K562 (cell line): ENCODE measurements around the gene RFC2. TPM values are rescaled to one million over a fixed set of nuclear protein-coding genes. Genes with fewer than 3 reads are reported as not detected.

Source experiments
- ATAC-seq: fragments of 200-7000 bp; cut with Tn5 transposase; 3 replicates; pipeline ENCODE4 v1.9.1; 2020; ENCODE audit warnings: moderate library complexity
- BruUV-seq: library from RNA; stranded (reverse); fragments of 400-500 nt; replicated peaks from 2 replicates; lab custom pipeline; 2021; lab: Mats Ljungman, UMichigan
- CTCF ChIA-PET: fragments of 300-600 bp; formaldehyde crosslinking; extraction: SDS; loops from one replicate; lab custom pipeline; 2021; ENCODE audit warnings: low intra/inter-chr PET ratio; lab: Yijun Ruan, JAX
- POLR2A ChIA-PET: fragments of 300-600, 350-650 bp; sonication (Branson Sonifier 250); formaldehyde crosslinking; extraction: SDS; loops from one replicate; lab custom pipeline; 2021; ENCODE audit warnings: antibody characterized with exemption, inconsistent platforms; lab: Yijun Ruan, JAX
- DNase-seq, 4 experiments: peaks; one replicate each; pipeline versions ENCODE4 v3.0.0 to v3.0.0-alpha.2; 2011 to 2018; ENCODE audit warnings: low spot score in 3 of 4, mixed read lengths in 3 of 4; ENCODE audit errors: extremely low read depth in 1 of 4
- FAIRE-seq: peaks from 2 replicates; lab custom pipeline; 2011; peaks lifted over from hg19 to GRCh38; lab: Jason Lieb, UNC
- H2AFZ ChIP-seq: 2 replicates; pipeline ENCODE4 v1.6.0; 2011; ENCODE audit warnings: low read depth, low read length, control low read depth, inconsistent platforms
- H3K27ac ChIP-seq: fragments of 200-600 bp; 3 replicates; pipeline ENCODE4 v1.8.0; 2011; ENCODE audit warnings: low read depth, mild to moderate bottlenecking, control low read depth, inconsistent platforms, low read length, moderate library complexity, mixed read lengths; ENCODE audit errors: extremely low read depth
- H3K27me3 ChIP-seq, 2 experiments: fragments of 300-600 bp in 1 of 2; 2 replicates in 1 of 2; 3 replicates in 1 of 2; pipeline versions ENCODE4 v1.6.0 to v1.8.0; 2011; ENCODE audit warnings: inconsistent platforms in 2 of 2, low read length in 2 of 2, mild to moderate bottlenecking in 1 of 2, mixed read lengths in 1 of 2, moderate library complexity in 1 of 2; ENCODE audit not compliant: control insufficient read depth in 2 of 2, insufficient read depth in 2 of 2
- H3K36me3 ChIP-seq: fragments of 300-600 bp; 3 replicates; pipeline ENCODE4 v1.8.0; 2011; ENCODE audit warnings: mild to moderate bottlenecking, low read length, inconsistent platforms; ENCODE audit not compliant: control insufficient read depth, insufficient read depth
- H3K4me1 ChIP-seq, 2 experiments: fragments of 200-600 bp in 1 of 2; replicated peaks in 1 of 2; 2 replicates in 1 of 2; 3 replicates in 1 of 2; pipeline versions ENCODE4 v1.5.1 to v1.8.0; 2011; ENCODE audit warnings: inconsistent platforms in 2 of 2, low read length in 2 of 2, mild to moderate bottlenecking in 1 of 2, mixed read lengths in 1 of 2, moderate library complexity in 1 of 2; ENCODE audit not compliant: control insufficient read depth in 2 of 2, insufficient read depth in 2 of 2
- H3K4me2 ChIP-seq: 2 replicates; pipeline ENCODE4 v1.6.1; 2011; ENCODE audit warnings: low read length, control low read depth, inconsistent platforms, mixed read lengths; ENCODE audit not compliant: insufficient read depth
- H3K4me3 ChIP-seq: fragments of 200-600 bp; sonication (generic), shearing (Covaris generic); 2 replicates; pipeline ENCODE4 v1.5.1; 2016; ENCODE audit warnings: control low read depth, inconsistent platforms
- H3K79me2 ChIP-seq: fragments of 200-600 bp; 3 replicates; pipeline ENCODE4 v1.8.0; 2011; ENCODE audit warnings: low read length, inconsistent platforms; ENCODE audit not compliant: control insufficient read depth, insufficient read depth
- H3K9ac ChIP-seq, 2 experiments: 2 replicates each; pipeline versions ENCODE4 v1.6.0 to v1.6.1; 2011; ENCODE audit warnings: low read depth in 2 of 2, low read length in 2 of 2, control low read depth in 1 of 2, inconsistent platforms in 1 of 2, mild to moderate bottlenecking in 1 of 2, mixed read lengths in 1 of 2; ENCODE audit not compliant: insufficient read depth in 1 of 2
- H3K9me1 ChIP-seq: one replicate; pipeline ENCODE4 v1.6.0; 2011; ENCODE audit warnings: inconsistent platforms, mild to moderate bottlenecking, low read length, moderate library complexity; ENCODE audit not compliant: control insufficient read depth, insufficient read depth
- H3K9me3 ChIP-seq: replicated peaks from 2 replicates; pipeline ENCODE4 v1.5.1; 2011; ENCODE audit warnings: low read depth, low read length, inconsistent platforms; ENCODE audit not compliant: control insufficient read depth, insufficient read depth
- H4K20me1 ChIP-seq: replicated peaks from 2 replicates; pipeline ENCODE4 v1.6.1; 2011; ENCODE audit warnings: low read length, inconsistent platforms, mixed read lengths; ENCODE audit not compliant: control insufficient read depth, insufficient read depth
- BCL6 ChIP-seq: fragments of 250-450 bp; sonication (Bioruptor Pico); IDR thresholded peaks from 2 replicates; pipeline ENCODE4 v1.4.0; 2020
- CBFB ChIP-seq: sonication (generic); formaldehyde crosslinking; IDR thresholded peaks from 2 replicates; pipeline ENCODE4 v1.4.0; 2020; ENCODE audit warnings: mild to moderate bottlenecking, missing genetic modification reagents
- CHD2 ChIP-seq: IDR thresholded peaks from 2 replicates; pipeline ENCODE4 v1.6.1; 2011; ENCODE audit warnings: low read depth, low read length
- ELF2 ChIP-seq: fragments of 250-450 bp; sonication (Bioruptor Pico); IDR thresholded peaks from 2 replicates; pipeline ENCODE4 v1.5.0; 2021; ENCODE audit warnings: mild to moderate bottlenecking
- FOXA3 ChIP-seq, 2 experiments: fragments of 450-650 bp in 1 of 2; sonication (generic) in 1 of 2; formaldehyde crosslinking; IDR thresholded peaks in 1 of 2; conservative IDR thresholded peaks in 1 of 2; 2 replicates each; pipeline versions ENCODE4 v1.4.0 to v1.8.0; 2020 to 2022; ENCODE audit warnings: mild to moderate bottlenecking in 2 of 2, missing genetic modification reagents in 1 of 2
- HINFP ChIP-seq: fragments of 450-650 bp; conservative IDR thresholded peaks from 2 replicates; pipeline ENCODE4 v1.6.1; 2016; ENCODE audit warnings: missing genetic modification characterization, low read depth, mild to moderate bottlenecking, control low read depth, missing compliant biosample characterization
- RNF219 ChIP-seq: fragments of 250-450 bp; sonication (Bioruptor Pico); IDR thresholded peaks from 2 replicates; pipeline ENCODE4 v1.5.0; 2022; ENCODE audit warnings: mild to moderate bottlenecking
- SMARCE1 ChIP-seq: fragments of 450-650 bp; IDR thresholded peaks from 2 replicates; pipeline ENCODE4 v1.7.1; 2016; ENCODE audit warnings: mild to moderate bottlenecking
- TFAP4 ChIP-seq: sonication (generic); formaldehyde crosslinking; IDR thresholded peaks from 2 replicates; pipeline ENCODE4 v1.8.0; 2022; ENCODE audit warnings: missing genetic modification reagents, mild to moderate bottlenecking, moderate library complexity, borderline replicate concordance
- ZEB2 ChIP-seq: fragments of 450-650 bp; IDR thresholded peaks from 2 replicates; pipeline ENCODE4 v1.6.1; 2016
- ZNF280A ChIP-seq: fragments of 450-650 bp; IDR thresholded peaks from 2 replicates; pipeline ENCODE4 v1.6.1; 2018; ENCODE audit warnings: mild to moderate bottlenecking, low read depth; ENCODE audit not compliant: partially characterized antibody
- ZNF512 ChIP-seq: IDR thresholded peaks from 2 replicates; pipeline ENCODE4 v1.6.1; 2016; ENCODE audit warnings: missing genetic modification characterization, missing compliant biosample characterization
- ZNF778 ChIP-seq: fragments of 450-650 bp; formaldehyde crosslinking; IDR thresholded peaks from 2 replicates; pipeline ENCODE4 v1.4.0; 2020; ENCODE audit warnings: mild to moderate bottlenecking, moderate library complexity
- ZSCAN29 ChIP-seq: fragments of 450-650 bp; IDR thresholded peaks from 2 replicates; pipeline ENCODE4 v1.6.1; 2017
- WGBS: fragments of 100-300 bp; shearing (Covaris generic); methylation state at CpG from one replicate; pipeline ENCODE4 v1.1.6; 2016; ENCODE audit warnings: low coverage, mixed read lengths; ENCODE audit not compliant: insufficient coverage; ENCODE audit errors: missing lambda C conversion rate; 5-methylcytosine and 5-hydroxymethylcytosine counted together
- in situ Hi-C: fragments of 300-500 bp; cut with MboI; formaldehyde crosslinking; loops from 4 replicates; pipeline ENCODE4 v1.15.0; 2018; ENCODE audit warnings: inconsistent platforms, mixed read lengths
- intact Hi-C: fragments of 100-400 bp; cut with micrococcal nuclease; formaldehyde crosslinking; loops from 2 replicates; pipeline ENCODE4 v1.14.2; 2022
- polyA plus RNA-seq, 8 experiments: library from polyadenylated mRNA; depleted of rRNA in 4 of 8; stranded (reverse) in 5 of 8; unstranded in 3 of 8; fragments of >200 nt; fragmentation: Nextera tagmentation in 2 of 8; fragmentation: Illumina TruSeq in 1 of 8; extraction: Ambion mirVana in 2 of 8; extraction: Trizol in 1 of 8; gene quantifications; 2 replicates each; pipeline versions ENCODE4 v1.2.1 to v1.2.3, GENCODE V29; 2011 to 2014; ENCODE audit warnings: inconsistent platforms in 1 of 8, missing spikeins in 1 of 8
- total RNA-seq, 7 experiments: library from RNA; depleted of rRNA in 6 of 7; stranded (reverse); fragments of >200 nt in 6 of 7; fragmentation: Illumina TruSeq in 2 of 7; extraction: Trizol in 2 of 7; gene quantifications; 2 replicates each; pipeline versions ENCODE4 v1.2.1 to v1.2.3, GENCODE V29; 2011 to 2021; ENCODE audit warnings: low replicate concordance in 1 of 7

RFC2 gene
- total and polyA plus RNA-seq, 9 of the 15 experiments (the other 6 are each of a cell fraction or from before 2014, with no cell fraction given) = 32.5 to 161 (median 102) TPM

- no TSS peak for BruUV-seq
- no peak for TF ChIP-seq SMARCE1
- TF ChIP-seq ZEB2 = no peak
- no peak for TF ChIP-seq ZSCAN29
- TF ChIP-seq BCL6 (CRISPR knock-in tag) = no peak
- no peak for TF ChIP-seq ZNF512
- TF ChIP-seq ZNF778 (CRISPR knock-in tag) = no peak
- TF ChIP-seq RNF219 (CRISPR knock-in tag) = no peak
- no peak for TF ChIP-seq ELF2 (CRISPR knock-in tag)
- no peak for TF ChIP-seq CHD2
- no peak for TF ChIP-seq ZNF280A
- TF ChIP-seq HINFP = no peak
- no peak for TF ChIP-seq FOXA3 (CRISPR knock-in tag; conservative IDR thresholded peaks at IDR 0.05 in 1 of 2, IDR thresholded peaks at IDR 0.05 in 1 of 2)
- no peak for TF ChIP-seq TFAP4
- TF ChIP-seq CBFB (CRISPR knock-in tag) = no peak
These were observed 40.2 kb upstream of the RFC2 start for GRCh38 chr7:74294191-74294998.

More at GRCh38 chr7:74294191-74294998, 40.2 kb upstream of the RFC2 start:
- CTCF ChIA-PET = no interaction called here
- Histone ChIP-seq H3K27me3 (peaks cover 3 to 30% of the 10 kb centered on the region in 2 experiments; a peak in 3 of 5 replicates), H2AFZ (no peak overlapping the region), H3K4me1 (peaks cover 8 to 33% of the 10 kb centered on the region in 2 experiments; a peak in 4 of 5 replicates), H3K79me2 (no peaks in the 10 kb centered on the region), H3K9ac (no peak overlapping the region), H3K4me2 (no peak overlapping the region), H3K9me3 (no peaks in the 10 kb centered on the region), H3K9me1 (no peaks in the 10 kb centered on the region), H3K4me3 (no peak overlapping the region), H4K20me1 (no peaks in the 10 kb centered on the region; the same call in 1 of the 2 replicates), H3K36me3 (no peaks in the 10 kb centered on the region), H3K27ac (no peak overlapping the region)
- DNase-seq (peak in 1 of 4 experiments; percentile 6), FAIRE-seq (no peak), ATAC-seq (no peak)
- POLR2A ChIA-PET = interaction anchor here (0.5 to 1.2 kb wide), 3 partner anchors 11 to 116 kb away, joined by 3 read pairs; no protein-coding TSS in a partner anchor
- WGBS = 44% methylated on average over 17 of the region's 17 CpGs
- intact Hi-C loops = loop anchor here (5.0 kb wide), 1 partner anchor 98 kb away; no protein-coding TSS in a partner anchor
- in situ Hi-C loops = no loop called here
